Astrocyte (in vitro differentiated cells and primary cell): ENCODE data around the gene GRIA1. TPM values are rescaled to one million over a fixed set of nuclear protein-coding genes. Genes with fewer than 3 reads are reported as not detected.

Experiments
- DNase-seq: peaks from one replicate; pipeline ENCODE4 v3.0.0-alpha.2; 2010; ENCODE audit warnings: low read depth
- FAIRE-seq: peaks from 2 replicates; lab custom pipeline; 2011; peaks lifted over from hg19 to GRCh38; lab: Jason Lieb, UNC
- H2AFZ ChIP-seq: 2 replicates; pipeline ENCODE4 v1.6.0; 2012; ENCODE audit warnings: low read depth, low read length, inconsistent platforms
- H3K27ac ChIP-seq: 2 replicates; pipeline ENCODE4 v1.5.1; 2011; ENCODE audit warnings: low read depth, low read length, inconsistent platforms
- H3K27me3 ChIP-seq: 2 replicates; pipeline ENCODE4 v1.6.0; 2011; ENCODE audit warnings: low read length, inconsistent platforms; ENCODE audit not compliant: insufficient read depth
- H3K36me3 ChIP-seq: 2 replicates; pipeline ENCODE4 v1.5.1; 2011; ENCODE audit warnings: low read length, inconsistent platforms; ENCODE audit not compliant: insufficient read depth
- H3K4me1 ChIP-seq: 2 replicates; pipeline ENCODE4 v1.5.1; 2011; ENCODE audit warnings: low read length, inconsistent platforms; ENCODE audit not compliant: insufficient read depth
- H3K4me2 ChIP-seq: 2 replicates; pipeline ENCODE4 v1.6.0; 2012; ENCODE audit warnings: low read length, inconsistent platforms
- H3K4me3 ChIP-seq: 2 replicates; pipeline ENCODE4 v1.5.1; 2011; ENCODE audit warnings: low read depth, mild to moderate bottlenecking, low read length, inconsistent platforms; ENCODE audit not compliant: insufficient read depth
- H3K79me2 ChIP-seq: 2 replicates; pipeline ENCODE4 v1.6.0; 2012; ENCODE audit warnings: mild to moderate bottlenecking, low read length, inconsistent platforms; ENCODE audit not compliant: insufficient read depth
- H3K9ac ChIP-seq: 2 replicates; pipeline ENCODE4 v1.6.0; 2012; ENCODE audit warnings: mild to moderate bottlenecking, low read length, inconsistent platforms
- H3K9me3 ChIP-seq: 2 replicates; pipeline ENCODE4 v1.5.1; 2012; ENCODE audit warnings: low read depth, mild to moderate bottlenecking, low read length, inconsistent platforms; ENCODE audit not compliant: insufficient read depth
- H4K20me1 ChIP-seq: 2 replicates; pipeline ENCODE4 v1.6.0; 2012; ENCODE audit warnings: low read length, inconsistent platforms; ENCODE audit not compliant: insufficient read depth
- H3K27ac Mint-ChIP-seq: one replicate; pipeline ENCODE4 v1.8.0; 2021; ENCODE audit warnings: mild to moderate bottlenecking, mixed read lengths; ENCODE audit not compliant: unreplicated experiment
- H3K27me3 Mint-ChIP-seq: one replicate; pipeline ENCODE4 v1.8.0; 2021; ENCODE audit warnings: low read depth, mixed read lengths; ENCODE audit not compliant: unreplicated experiment
- H3K36me3 Mint-ChIP-seq: one replicate; pipeline ENCODE4 v1.8.0; 2021; ENCODE audit warnings: low read depth, mixed read lengths; ENCODE audit not compliant: unreplicated experiment
- H3K4me1 Mint-ChIP-seq: one replicate; pipeline ENCODE4 v1.8.0; 2021; ENCODE audit warnings: low read depth, mixed read lengths; ENCODE audit not compliant: unreplicated experiment
- H3K4me3 Mint-ChIP-seq: one replicate; pipeline ENCODE4 v1.8.0; 2021; ENCODE audit warnings: mild to moderate bottlenecking, moderate library complexity, mixed read lengths; ENCODE audit not compliant: unreplicated experiment
- H3K9me3 Mint-ChIP-seq: one replicate; pipeline ENCODE4 v1.8.0; 2021; ENCODE audit warnings: mild to moderate bottlenecking, mixed read lengths; ENCODE audit not compliant: unreplicated experiment
- CTCF ChIP-seq: IDR thresholded peaks from 2 replicates; pipeline ENCODE4 v1.5.1; 2011; ENCODE audit warnings: low read depth, mild to moderate bottlenecking, inconsistent platforms, low read length, moderate library complexity; ENCODE audit not compliant: insufficient read depth
- EZH2 ChIP-seq: IDR thresholded peaks from 2 replicates; pipeline ENCODE4 v1.6.1; 2012; ENCODE audit warnings: mild to moderate bottlenecking, low read length, inconsistent platforms; ENCODE audit not compliant: insufficient read depth
- total RNA-seq: library from RNA; stranded (reverse); gene quantifications from 2 replicates; pipeline ENCODE4 v1.2.1, GENCODE V29; 2021

GRIA1 gene
- total RNA-seq, 1 donor from 2014 or later = 5.4 TPM

GRCh38 chr5:153779836-153780235, 289.4 kb downstream of the GRIA1 start:
- no peak overlapping the region for H3K27ac Mint-ChIP-seq
- FAIRE-seq (no peak), DNase-seq (no peak)
- H3K4me3 Mint-ChIP-seq = no peak overlapping the region
- H3K27me3 Mint-ChIP-seq = peaks cover 3% of the 10 kb centered on the region
- H3K79me2 ChIP-seq = no peaks in the 10 kb centered on the region
- H3K4me2 ChIP-seq = no peak overlapping the region
- no peaks in the 10 kb centered on the region for H3K9me3 ChIP-seq
- no peaks in the 10 kb centered on the region for H3K36me3 ChIP-seq
- peaks cover 8% of the 10 kb centered on the region for H3K4me1 ChIP-seq
- H4K20me1 ChIP-seq = no peaks in the 10 kb centered on the region
- no peaks in the 10 kb centered on the region for H3K36me3 Mint-ChIP-seq
- TF ChIP-seq EZH2 = no peak
- TF ChIP-seq CTCF = no peak
- no peak overlapping the region for H3K4me3 ChIP-seq
- H3K9me3 Mint-ChIP-seq = no peaks in the 10 kb centered on the region
- no peak overlapping the region for H3K9ac ChIP-seq
- H3K27ac ChIP-seq = no peak overlapping the region
- peaks cover 11% of the 10 kb centered on the region for H3K4me1 Mint-ChIP-seq
- H2AFZ ChIP-seq = no peak overlapping the region
- H3K27me3 ChIP-seq = no peaks in the 10 kb centered on the region

GRCh38 chr5:153780876-153781705, 290.6 kb downstream of the GRIA1 start:
- peaks cover 11% of the 10 kb centered on the region for H3K4me1 Mint-ChIP-seq
- FAIRE-seq = no peak
- H2AFZ ChIP-seq = no peak overlapping the region

More at GRCh38 chr5:153780876-153781705, 290.6 kb downstream of the GRIA1 start:
- Histone ChIP-seq H4K20me1 (no peaks in the 10 kb centered on the region), H3K4me2 (no peak overlapping the region), H3K79me2 (no peaks in the 10 kb centered on the region), H3K36me3 (no peaks in the 10 kb centered on the region), H3K4me1 (peaks cover 8% of the 10 kb centered on the region), H3K4me3 (no peak overlapping the region), H3K9me3 (no peaks in the 10 kb centered on the region), H3K27ac (no peak overlapping the region), H3K9ac (no peak overlapping the region), H3K27me3 (no peaks in the 10 kb centered on the region)
- Mint-ChIP-seq H3K4me3 (no peak overlapping the region), H3K27me3 (peaks cover 3% of the 10 kb centered on the region), H3K27ac (no peak overlapping the region), H3K36me3 (no peaks in the 10 kb centered on the region), H3K9me3 (no peaks in the 10 kb centered on the region)
- DNase-seq = no peak
- TF ChIP-seq CTCF (no peak), EZH2 (no peak)
